ENCODE data around the gene ABCB4.

Gene ABCB4

DNA sequence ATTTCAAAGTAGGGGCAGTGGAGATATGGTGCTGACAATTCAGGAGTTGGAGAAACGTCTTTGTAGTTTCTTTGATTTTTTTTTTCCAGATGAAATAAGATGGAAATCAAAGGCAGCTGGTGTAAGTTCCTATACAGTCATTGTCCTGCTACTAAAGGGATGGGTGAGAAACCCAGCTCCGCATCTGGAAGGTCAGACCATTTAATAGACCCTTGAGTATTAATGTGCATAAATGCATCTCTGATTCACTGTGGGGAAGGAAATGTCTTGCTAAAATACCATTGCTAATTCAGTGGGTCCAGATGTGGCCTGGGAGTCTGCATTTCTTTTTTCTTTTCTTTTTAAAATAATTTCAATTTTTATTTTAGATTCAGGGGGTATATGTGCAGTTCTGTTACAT lies 15.5 kb downstream of the ABCB4 start (continued):
- TF ChIP-seq ZNF565 (CRISPR knock-in tag; conservative IDR thresholded peaks at IDR 0.05; ENCODE audit: low read depth) (no peak), ZFP30 (CRISPR knock-in tag; IDR thresholded peaks at IDR 0.05) (no peak), ARNTL (CRISPR knock-in tag; IDR thresholded peaks at IDR 0.05; ENCODE audit: borderline replicate concordance, low read depth) (no peak), ZNF8 (CRISPR knock-in tag; IDR thresholded peaks at IDR 0.05) (no peak)
- TF ChIP-seq, protein P1, sequence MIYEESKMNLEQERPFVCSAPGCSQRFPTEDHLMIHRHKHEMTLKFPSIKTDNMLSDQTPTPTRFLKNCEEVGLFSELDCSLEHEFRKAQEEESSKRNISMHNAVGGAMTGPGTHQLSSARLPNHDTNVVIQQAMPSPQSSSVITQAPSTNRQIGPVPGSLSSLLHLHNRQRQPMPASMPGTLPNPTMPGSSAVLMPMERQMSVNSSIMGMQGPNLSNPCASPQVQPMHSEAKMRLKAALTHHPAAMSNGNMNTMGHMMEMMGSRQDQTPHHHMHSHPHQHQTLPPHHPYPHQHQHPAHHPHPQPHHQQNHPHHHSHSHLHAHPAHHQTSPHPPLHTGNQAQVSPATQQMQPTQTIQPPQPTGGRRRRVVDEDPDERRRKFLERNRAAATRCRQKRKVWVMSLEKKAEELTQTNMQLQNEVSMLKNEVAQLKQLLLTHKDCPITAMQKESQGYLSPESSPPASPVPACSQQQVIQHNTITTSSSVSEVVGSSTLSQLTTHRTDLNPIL (CRISPR knock-in tag; IDR thresholded peaks at IDR 0.05; ENCODE audit: low read depth): no peak

DNA sequence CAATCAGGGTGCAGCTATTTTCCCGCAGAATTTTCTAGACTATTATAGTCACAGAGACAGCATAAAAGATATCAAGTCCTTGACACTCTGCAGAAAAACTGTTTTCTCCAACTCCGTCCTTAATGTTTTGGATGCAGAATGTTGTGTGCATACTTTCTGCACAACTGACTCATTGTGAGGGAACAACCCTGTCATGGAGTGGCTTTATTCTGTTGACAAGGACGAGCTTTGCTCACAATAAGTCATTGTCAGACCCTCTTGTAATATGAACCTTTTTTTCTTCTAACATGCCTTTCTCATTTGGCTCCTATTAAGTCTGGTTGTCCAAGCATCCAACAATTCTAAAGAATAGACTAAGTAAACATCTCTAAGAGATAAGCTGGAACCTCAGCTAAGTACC lies 17.3 kb downstream of the ABCB4 start:
- TF ChIP-seq ZNF565 (CRISPR knock-in tag; conservative IDR thresholded peaks at IDR 0.05; ENCODE audit: low read depth) (no peak), OSR1 (CRISPR knock-in tag; IDR thresholded peaks at IDR 0.05) (no peak), TOX (CRISPR knock-in tag; IDR thresholded peaks at IDR 0.05; ENCODE audit: borderline replicate concordance) (no peak), GLIS3 (CRISPR knock-in tag; IDR thresholded peaks at IDR 0.05) (no peak), TSHZ2 (CRISPR knock-in tag; IDR thresholded peaks at IDR 0.05) (no peak), ARNTL (CRISPR knock-in tag; IDR thresholded peaks at IDR 0.05; ENCODE audit: borderline replicate concordance, low read depth) (no peak), ISL1 (CRISPR knock-in tag; IDR thresholded peaks at IDR 0.05) (no peak), RARB (CRISPR knock-in tag; IDR thresholded peaks at IDR 0.05) (no peak), ZFP30 (CRISPR knock-in tag; IDR thresholded peaks at IDR 0.05) (no peak)
- TF ChIP-seq, protein P1 (CRISPR knock-in tag; IDR thresholded peaks at IDR 0.05; ENCODE audit: low read depth): no peak
- TF ChIP-seq, protein P2, sequence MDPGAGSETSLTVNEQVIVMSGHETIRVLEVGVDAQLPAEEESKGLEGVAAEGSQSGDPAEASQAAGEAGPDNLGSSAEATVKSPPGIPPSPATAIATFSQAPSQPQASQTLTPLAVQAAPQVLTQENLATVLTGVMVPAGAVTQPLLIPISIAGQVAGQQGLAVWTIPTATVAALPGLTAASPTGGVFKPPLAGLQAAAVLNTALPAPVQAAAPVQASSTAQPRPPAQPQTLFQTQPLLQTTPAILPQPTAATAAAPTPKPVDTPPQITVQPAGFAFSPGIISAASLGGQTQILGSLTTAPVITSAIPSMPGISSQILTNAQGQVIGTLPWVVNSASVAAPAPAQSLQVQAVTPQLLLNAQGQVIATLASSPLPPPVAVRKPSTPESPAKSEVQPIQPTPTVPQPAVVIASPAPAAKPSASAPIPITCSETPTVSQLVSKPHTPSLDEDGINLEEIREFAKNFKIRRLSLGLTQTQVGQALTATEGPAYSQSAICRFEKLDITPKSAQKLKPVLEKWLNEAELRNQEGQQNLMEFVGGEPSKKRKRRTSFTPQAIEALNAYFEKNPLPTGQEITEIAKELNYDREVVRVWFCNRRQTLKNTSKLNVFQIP (CRISPR knock-in tag; IDR thresholded peaks at IDR 0.05; ENCODE audit: borderline replicate concordance, low read depth): no peak
- no peak for ATAC-seq

- no peak for ATAC-seq
- no peak for TF ChIP-seq ARNTL (CRISPR knock-in tag; IDR thresholded peaks at IDR 0.05; ENCODE audit: borderline replicate concordance, low read depth)
- TF ChIP-seq ZNF8 (CRISPR knock-in tag; IDR thresholded peaks at IDR 0.05): no peak
- no peak for TF ChIP-seq ZFP30 (CRISPR knock-in tag; IDR thresholded peaks at IDR 0.05)
- no peak for TF ChIP-seq TSHZ2 (CRISPR knock-in tag; IDR thresholded peaks at IDR 0.05)
- TF ChIP-seq ESRRG (CRISPR knock-in tag; IDR thresholded peaks at IDR 0.05): no peak
- TF ChIP-seq ZNF70 (CRISPR knock-in tag; IDR thresholded peaks at IDR 0.05): no peak
- no peak for TF ChIP-seq PPARA (CRISPR knock-in tag; IDR thresholded peaks at IDR 0.05; ENCODE audit: borderline replicate concordance)
- TF ChIP-seq, protein P2 (CRISPR knock-in tag; IDR thresholded peaks at IDR 0.05; ENCODE audit: borderline replicate concordance, low read depth): no peak
- TF ChIP-seq, protein P3, sequence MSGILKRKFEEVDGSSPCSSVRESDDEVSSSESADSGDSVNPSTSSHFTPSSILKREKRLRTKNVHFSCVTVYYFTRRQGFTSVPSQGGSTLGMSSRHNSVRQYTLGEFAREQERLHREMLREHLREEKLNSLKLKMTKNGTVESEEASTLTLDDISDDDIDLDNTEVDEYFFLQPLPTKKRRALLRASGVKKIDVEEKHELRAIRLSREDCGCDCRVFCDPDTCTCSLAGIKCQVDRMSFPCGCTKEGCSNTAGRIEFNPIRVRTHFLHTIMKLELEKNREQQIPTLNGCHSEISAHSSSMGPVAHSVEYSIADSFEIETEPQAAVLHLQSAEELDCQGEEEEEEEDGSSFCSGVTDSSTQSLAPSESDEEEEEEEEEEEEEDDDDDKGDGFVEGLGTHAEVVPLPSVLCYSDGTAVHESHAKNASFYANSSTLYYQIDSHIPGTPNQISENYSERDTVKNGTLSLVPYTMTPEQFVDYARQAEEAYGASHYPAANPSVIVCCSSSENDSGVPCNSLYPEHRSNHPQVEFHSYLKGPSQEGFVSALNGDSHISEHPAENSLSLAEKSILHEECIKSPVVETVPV (CRISPR knock-in tag; IDR thresholded peaks at IDR 0.05): no peak
- TF ChIP-seq PATZ1 (CRISPR knock-in tag; IDR thresholded peaks at IDR 0.05; ENCODE audit: borderline replicate concordance): no peak
- TF ChIP-seq OSR1 (CRISPR knock-in tag; IDR thresholded peaks at IDR 0.05): no peak
- no peak for TF ChIP-seq BACH2 (CRISPR knock-in tag; IDR thresholded peaks at IDR 0.05; ENCODE audit: borderline replicate concordance)
- no peak for TF ChIP-seq ISL1 (CRISPR knock-in tag; IDR thresholded peaks at IDR 0.05)
- no peak for TF ChIP-seq ZC3H10 (CRISPR knock-in tag; IDR thresholded peaks at IDR 0.05)
- no peak for TF ChIP-seq ZFP3 (CRISPR knock-in tag; IDR thresholded peaks at IDR 0.05)
- TF ChIP-seq GLIS3 (CRISPR knock-in tag; IDR thresholded peaks at IDR 0.05): no peak
- TF ChIP-seq TCF4 (CRISPR knock-in tag; IDR thresholded peaks at IDR 0.05; ENCODE audit: borderline replicate concordance): no peak
- TF ChIP-seq CSDC2 (CRISPR knock-in tag; IDR thresholded peaks at IDR 0.05): no peak
These were observed 19.2 kb downstream of the ABCB4 start for GRCh38 chr7:87456247-87456646.
